C4-2B (cell line): ENCODE data around the gene IRF2BP1.

Source experiments
- ZFX ChIP-seq: fragments of 450-650 bp; IDR thresholded peaks from 2 replicates; pipeline ENCODE4 v1.6.1; 2017
- TF ChIP-seq, protein P1 (sequence below): fragments of 450-650 bp; conservative IDR thresholded peaks from 2 replicates; pipeline ENCODE4 v1.5.1; 2017; ENCODE audit warnings: mild to moderate bottlenecking

- TF ChIP-seq, protein P1, sequence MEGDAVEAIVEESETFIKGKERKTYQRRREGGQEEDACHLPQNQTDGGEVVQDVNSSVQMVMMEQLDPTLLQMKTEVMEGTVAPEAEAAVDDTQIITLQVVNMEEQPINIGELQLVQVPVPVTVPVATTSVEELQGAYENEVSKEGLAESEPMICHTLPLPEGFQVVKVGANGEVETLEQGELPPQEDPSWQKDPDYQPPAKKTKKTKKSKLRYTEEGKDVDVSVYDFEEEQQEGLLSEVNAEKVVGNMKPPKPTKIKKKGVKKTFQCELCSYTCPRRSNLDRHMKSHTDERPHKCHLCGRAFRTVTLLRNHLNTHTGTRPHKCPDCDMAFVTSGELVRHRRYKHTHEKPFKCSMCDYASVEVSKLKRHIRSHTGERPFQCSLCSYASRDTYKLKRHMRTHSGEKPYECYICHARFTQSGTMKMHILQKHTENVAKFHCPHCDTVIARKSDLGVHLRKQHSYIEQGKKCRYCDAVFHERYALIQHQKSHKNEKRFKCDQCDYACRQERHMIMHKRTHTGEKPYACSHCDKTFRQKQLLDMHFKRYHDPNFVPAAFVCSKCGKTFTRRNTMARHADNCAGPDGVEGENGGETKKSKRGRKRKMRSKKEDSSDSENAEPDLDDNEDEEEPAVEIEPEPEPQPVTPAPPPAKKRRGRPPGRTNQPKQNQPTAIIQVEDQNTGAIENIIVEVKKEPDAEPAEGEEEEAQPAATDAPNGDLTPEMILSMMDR: no peak; the same call in 1 of the 2 replicates
- no peak for TF ChIP-seq ZFX
These were observed 37.0 kb downstream of the IRF2BP1 start for GRCh38 chr19:45848922-45849321.
